GM15510 (cell line): Measurements from ENCODE around the gene STARD3NL.

Source experiments
- POLR2A ChIP-seq: IDR thresholded peaks from 3 replicates; pipeline ENCODE4 v1.6.1; 2011; ENCODE audit warnings: borderline replicate concordance; ENCODE audit not compliant: insufficient read length; ENCODE audit errors: extremely low read depth

Gene STARD3NL

DNA sequence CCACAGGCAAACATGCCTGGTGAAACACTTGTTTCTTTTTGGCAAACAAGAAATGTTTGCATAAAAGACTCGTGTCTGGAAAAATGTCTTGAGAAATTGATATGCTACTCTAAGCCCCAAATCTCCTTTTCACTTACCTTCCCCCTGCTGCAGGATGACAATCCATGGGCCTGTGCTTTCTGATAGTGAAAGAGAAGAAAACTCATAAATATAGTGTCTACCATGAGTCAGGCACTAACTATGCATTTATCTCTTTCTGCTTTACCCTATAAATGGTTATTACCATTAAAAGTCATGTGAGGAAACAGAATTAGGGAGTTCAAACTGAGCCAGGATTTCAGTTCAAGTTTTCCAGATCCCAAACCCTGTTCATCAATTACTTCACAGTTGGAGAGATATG lies 102.0 kb downstream of the STARD3NL start:
- no peak for TF ChIP-seq POLR2A
